Muscle of back (tissue), 11 donors: ENCODE measurements around the gene FEZF1. TPM values are rescaled to one million over a fixed set of nuclear protein-coding genes. Genes with fewer than 3 reads are reported as not detected.
A peak's percentile ranks its signal among the peaks of the same experiment; 100 is the strongest.
"Not testable (repeated sequence)": the region's sequence is repeated elsewhere in the genome, so short reads cannot be mapped to it uniquely, and the experiment has no call there.

Source experiments
- DNase-seq, 3 donors: peaks; one replicate each; pipeline versions ENCODE4 v3.0.0 to v3.0.0-alpha.2; 2013
- polyA plus RNA-seq, 10 donors: library from polyadenylated mRNA; unstranded; fragments of 120-200 nt; gene quantifications; one replicate each; pipeline ENCODE4 v1.2.1, GENCODE V29; 2013; ENCODE audit not compliant: insufficient read length in 10 of 10

FEZF1 gene
- polyA plus RNA-seq, 10 donors: 0.15 to 0.51 TPM; not detected in 8

DNA sequence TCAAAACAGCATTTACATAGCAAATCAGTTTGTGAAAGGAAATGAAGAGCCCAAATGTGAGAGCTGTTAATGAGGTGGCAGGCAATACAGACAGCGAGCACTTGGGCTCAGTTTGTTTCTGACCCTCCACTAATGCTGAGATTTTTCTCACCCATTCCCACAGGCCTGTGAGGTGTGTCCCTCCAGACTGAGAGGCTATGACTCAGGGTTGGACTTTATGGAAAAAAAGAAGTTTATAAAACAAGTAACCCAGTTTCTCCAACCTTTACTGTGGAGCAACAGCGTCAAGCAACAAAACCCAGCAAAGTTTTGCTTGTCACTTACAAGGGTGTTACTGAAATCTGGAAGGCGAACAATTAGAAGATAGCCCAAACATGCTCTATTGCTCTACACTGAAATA is 4.9 kb upstream of the FEZF1 start:
- DNase-seq: peak in 1 of 3 donors; percentile 27

DNA sequence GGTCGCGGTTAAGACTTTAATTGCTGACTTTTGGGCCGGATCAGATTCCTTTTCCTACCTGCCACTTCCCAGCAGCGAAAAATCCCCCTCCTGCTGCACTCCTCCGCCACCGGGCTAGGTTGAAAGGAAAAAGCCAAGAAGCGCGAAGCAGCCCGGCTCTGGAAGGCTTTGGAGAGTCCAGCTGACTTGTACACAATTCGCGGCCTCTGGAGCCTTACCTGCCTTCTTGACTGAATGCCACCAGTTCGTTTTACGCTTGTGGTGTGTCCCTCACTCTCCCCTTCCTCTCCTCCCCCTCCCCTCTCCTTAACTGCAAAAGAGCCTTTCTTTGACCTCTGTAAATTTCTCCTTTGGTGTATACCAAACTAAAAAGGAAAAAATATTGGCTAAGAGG is 2.7 kb upstream of the FEZF1 start:
- peak in 1 of 3 donors; percentile 29 for DNase-seq

DNA sequence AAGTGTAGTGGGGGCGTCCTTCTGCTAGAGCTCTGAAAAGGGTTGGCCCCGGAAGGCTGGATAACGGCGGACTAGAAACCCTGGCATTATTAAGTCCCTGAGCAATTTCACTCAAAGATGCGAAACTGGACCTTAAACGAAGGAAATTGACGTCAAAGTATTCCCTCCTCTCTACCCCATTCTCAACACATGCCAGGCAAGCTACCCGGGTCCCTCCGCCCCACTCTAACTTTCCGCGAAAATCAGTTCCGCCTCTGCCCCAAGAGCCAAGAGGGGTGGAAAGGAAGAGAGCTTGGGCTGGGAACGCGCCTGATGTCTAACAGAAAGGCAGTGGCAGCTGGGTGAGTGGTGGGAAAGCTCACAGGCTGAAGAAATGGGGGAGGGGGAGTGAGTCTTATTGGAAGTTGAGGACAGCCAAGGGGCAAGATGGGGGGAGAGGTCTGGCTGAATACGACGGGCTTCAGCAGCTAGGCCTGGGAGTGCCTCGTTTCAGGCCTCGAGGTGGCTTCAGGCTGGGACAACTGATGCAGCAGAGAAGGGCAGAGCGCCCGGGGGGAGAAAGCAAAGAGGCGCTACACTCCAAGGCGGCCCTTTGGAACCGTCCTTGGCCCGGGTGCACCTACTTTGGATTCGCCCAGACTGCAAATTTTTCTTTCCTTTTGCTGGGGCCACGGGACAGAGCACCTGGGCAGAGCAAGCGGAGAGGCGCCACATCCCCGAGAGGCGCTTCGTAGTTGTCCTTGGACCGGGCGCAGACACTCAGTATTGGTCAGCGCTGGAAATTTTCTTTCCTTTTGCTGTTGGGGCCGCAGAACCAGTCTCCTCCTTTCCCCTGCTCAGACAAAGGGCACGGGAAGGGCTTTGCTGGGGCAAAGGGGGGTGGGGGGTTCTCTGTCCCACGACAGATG is 2.0 kb upstream of the FEZF1 start:
- peak in 1 of 3 donors; percentile 26 for DNase-seq

DNA sequence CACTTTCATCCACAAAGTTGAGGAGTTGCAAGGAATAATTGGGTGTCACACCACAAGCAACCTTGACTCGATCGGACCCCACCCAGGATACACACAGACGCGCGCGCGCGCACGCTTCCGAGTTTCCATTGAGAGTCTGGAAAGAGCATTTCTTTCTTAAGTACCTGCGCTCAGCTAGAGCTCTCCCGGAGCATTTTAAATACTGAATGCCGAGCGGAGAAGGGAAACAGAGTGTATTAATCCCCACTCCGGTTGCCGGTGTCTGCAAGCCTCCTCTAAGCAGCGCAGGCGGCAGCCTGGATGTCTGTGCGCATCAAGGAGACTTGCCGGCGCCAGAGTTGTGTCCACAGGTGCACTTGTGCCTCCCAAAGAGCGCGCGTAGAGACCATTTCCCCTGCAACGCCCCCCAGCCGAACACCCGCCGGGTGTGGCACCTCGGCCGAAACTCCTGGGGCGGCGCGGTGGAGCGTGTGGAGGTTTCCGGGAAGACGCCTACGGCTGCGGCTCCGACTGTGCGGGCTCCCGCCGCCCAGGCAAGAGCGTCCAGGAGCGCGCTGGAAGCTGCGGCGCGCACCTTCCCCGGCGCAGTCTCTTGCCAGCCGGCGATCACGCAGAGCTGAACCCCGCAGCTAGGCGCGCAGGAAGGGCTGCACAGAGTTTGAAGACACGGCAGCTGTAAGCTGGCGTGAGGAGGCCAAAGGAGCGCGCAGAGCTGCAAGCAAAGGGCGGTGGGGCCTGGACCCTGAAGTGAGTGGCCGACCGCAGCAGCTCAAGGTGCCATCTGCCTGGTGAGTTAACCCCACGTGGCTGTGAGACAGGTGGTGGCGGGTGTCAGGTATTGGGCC is 1.1 kb upstream of the FEZF1 start:
- DNase-seq: peak in 1 of 3 donors; percentile 50

DNA sequence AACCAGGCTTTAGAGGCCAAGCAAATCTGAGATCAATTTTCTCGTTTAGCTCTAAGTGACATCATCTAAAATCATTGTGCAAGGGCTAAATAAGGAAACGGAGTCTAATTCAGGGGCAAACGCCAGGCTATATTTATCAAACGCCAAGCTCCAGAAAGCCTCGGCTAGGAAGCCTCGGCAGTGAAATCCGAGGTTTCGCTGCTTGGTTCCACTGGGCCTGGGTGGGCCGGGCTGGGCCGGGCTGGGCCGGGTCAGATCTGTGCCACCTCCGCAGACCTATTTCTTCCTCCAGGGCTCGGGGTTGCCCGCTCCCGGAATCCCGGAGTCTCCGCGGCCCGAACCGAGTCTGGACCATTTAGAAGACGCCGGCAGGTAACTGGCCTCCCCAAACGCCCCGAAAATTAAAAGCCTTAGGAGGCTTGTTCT is 459 bp upstream of the FEZF1 start:
- peak in 1 of 3 donors; percentile 39 for DNase-seq

DNA sequence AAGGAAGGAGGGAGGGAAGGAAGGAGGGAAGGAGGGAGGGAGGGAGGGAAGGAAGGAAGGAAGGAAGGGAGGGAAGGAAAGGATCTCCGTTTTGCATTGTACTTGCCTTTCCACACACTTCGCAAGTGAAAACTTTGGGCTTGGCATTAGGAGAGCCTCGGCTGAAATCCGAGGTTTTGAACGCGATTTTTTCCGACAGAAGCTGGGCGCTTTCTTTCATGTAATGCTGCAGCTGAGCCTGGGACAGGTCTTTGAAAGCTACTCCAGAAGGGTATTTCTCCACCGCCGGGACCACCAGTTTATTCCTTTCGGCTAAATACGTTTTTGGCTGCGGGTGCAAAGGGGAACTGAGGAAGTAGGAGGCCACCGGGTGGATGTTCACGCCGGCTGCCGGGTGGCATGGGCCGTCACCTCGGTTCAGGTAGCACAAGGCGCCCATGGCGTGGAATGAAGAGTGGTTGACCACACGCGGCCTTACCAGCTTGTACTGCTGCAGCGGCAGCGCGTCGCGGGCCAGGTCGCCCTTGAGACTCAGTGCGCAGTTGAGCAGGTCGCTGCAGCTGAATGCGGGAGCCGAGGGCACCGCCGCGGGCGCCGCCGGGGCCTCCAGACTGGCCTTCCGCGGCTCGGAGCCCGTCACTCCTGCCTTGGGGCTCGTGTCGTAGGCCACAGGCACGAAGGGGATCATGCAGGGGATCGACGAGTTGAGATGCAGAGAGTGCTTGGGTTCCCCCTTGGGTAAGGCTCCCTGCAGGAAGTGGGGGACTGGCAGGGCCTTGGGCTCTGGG is 825 bp downstream of the FEZF1 start:
- DNase-seq: peak in 1 of 3 donors; percentile 37

DNA sequence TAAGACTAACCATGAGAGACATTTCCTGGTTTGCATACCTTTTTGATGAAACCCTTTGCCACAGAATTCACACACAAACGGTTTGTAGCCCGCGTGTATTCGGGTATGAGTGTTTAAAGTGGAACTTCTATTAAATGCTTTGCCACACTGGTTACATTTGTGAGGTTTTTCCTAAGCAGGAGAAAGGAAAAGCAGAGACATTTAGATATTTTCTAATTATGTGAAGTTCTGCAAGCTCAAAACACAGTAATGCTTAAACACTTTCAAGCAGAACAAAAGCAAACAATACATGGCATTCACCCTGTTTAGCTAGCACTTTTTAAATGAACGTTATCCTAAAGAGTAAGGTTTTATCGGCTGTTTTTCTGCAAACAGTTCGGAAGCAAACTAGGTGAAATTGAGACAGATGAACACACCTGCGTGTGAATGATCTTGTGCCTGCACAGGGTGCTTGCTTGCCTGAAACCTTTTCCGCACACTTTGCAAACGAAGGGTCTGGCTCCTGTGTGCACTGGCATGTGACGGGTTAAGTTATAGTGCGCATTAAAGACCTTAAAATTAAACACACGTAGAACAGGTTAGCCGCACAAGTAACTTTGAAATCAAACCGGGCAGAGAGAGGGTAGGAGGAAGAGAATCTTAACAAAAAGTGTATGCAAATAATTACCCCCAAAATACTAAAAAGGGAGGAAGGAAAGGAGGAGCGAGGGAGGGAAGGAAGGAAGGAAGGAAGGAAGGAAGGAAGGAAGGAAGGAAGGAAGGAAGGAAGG is 1.6 kb downstream of the FEZF1 start:
- peak in 1 of 3 donors; percentile 44 for DNase-seq

DNA sequence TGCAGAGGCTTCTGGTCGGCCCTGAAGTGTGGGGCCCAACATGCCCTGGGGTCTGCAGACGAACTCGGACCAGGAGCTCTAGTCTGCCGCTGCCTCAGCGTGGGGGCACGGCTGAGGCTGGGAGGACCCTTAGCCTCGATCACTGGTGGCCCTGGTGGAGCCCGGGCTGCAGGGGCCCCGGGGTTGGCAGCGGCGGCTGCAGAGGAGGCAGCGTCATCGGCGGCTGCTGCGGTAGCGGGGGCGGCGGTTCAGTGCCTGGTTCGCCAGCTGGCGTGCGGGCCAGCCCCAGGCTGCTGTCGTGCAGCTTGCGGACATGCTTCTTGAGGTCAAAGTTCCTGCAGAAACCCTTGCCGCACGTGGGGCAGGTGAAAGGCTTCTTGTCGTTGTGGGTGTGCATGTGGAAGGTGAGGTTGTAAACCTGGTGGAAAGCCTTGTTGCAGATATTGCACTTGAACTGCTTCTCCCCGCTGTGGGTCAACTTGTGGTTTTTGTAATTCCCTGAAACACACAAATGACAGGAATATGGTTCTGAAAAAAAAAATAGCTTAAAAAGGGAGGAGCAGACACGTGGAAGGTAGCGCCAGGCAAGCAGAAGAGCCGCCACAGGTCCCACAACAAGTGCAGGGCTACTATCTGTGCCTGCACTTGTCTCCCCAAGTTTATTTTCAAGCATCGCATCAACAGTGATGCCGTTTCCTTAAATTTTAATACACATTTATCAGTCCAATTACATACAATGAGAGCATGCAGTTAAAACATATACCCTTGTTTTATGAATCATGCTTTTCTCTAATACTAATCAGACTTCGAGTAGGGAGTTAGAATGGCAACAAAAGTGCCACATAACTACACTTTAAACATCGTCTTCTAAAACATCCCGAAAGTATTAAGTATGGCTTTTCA is 2.4 kb downstream of the FEZF1 start:
- peak in 1 of 3 donors; percentile 45 for DNase-seq

DNA sequence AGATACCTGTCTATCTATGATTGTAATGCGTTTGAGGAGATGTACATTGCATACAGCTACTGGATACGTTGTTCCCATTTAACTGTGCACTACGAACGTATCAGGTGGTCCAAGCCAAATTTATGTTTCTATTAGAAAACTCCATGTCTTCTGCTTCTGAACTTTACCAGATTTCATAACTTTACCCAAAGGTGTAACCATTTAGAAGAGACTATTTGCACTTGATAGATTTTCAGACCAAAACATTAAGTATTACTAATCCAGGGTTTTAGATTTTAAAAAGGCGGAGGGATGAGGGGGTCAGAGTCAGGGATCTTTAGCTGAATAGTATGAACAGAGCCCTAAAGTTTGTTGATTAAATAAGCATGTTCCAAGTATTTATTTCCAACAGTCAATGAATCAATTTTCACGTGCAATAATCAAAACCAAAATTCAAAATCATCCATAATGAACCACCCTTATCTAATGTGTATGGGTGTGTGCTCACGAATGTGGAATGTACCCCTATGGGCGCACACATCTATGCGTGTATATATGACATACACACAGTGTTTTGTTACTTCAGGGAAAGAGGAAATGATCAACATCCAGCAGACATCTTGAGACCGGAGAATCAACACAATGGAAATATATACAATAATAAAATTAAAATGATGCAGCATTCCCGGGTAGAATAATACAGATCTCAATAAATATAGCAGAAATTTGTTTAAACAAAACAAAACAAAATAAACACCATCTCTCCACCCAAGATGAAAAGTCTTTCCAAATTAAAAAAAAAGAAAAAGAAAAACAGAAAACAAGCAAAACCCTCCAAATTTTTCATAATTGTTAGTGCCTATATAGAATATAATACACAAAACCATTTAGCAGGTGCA is 3.4 kb downstream of the FEZF1 start:
- peak in 1 of 3 donors; percentile 34 for DNase-seq

DNA sequence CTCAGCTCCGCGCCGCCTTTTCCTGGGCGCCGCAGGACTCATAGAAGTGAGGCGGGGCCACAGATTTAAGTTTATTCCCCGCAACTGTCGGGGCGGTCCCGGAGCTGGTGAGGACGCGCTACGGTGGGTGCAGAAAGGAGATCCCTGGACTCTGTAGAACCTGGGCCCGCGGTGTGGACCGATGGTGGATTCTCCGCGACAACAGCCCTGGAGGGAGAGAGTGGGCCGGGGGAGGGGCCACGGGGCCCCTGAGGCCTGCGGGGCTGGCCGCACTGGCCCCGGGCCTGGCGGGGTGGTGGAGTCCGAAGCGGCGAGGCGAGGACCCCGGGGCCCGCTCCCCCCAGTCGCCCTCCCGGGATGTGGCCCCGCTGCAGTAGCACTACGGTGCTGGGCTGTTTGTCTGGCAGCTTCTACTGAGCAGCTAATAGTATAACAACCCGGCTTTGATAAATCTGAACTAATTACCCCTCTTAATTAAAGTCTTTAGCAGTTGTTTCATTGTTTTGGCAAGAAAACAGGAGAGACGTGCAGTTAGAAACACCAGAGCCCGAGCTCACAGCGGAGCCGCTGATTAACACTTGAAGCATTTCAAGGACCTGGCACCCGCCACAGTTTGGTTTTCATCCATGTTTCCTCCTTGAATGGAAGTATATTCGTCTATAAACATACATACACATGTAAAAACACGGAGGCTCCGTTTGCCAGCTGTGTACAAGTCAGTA is 4.2 kb downstream of the FEZF1 start:
- DNase-seq: peak in 1 of 3 donors; percentile 44

DNA sequence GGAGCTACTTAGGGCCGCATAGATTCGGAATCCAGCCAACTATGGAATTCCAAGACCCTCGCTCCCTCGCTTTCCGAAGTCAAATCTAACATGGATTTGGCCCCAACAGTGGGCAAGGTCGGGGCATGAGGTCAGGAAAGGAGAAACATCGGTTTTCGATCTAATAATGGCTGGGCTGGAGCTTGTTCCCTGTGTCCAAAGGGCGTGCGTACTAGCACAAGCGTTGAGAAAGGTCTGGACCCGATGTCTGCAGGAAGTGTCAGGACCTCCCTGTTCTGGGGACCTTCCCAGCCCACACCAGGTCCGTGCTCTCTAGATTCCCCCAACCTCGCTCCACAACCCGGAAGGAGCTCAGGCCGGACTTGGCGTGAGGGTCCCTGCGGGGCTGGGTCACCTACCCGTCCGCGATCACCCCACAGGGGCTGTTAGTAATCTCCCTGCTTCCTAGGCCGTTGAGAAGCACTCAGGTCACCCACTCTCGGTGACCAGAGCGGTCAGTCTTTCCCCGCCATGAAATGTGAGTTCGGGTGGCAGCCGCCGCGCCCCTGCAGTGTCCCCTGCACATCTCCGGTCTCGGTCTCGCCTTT is 4.8 kb downstream of the FEZF1 start:
- peak in 1 of 3 donors; percentile 32 for DNase-seq

DNA sequence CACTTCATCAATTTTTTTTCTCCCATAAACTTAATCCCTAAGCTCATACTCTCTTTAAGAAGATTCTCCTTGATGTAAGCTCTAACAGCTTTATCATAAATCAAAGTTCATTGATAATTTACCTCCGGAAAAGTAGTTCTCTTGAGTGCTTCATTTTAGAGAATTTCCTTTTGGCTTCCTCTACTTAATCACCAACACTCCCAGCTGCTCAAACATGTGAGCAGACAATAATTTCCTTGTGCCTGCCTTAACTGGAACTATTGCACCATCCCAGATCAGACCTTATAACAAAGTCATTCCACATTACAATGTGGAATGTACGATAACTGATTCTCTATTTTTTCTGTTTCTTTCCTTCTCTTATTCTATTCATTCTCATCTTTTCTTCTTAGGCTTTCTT is 5.9 kb downstream of the FEZF1 start:
- no peak for DNase-seq

DNA sequence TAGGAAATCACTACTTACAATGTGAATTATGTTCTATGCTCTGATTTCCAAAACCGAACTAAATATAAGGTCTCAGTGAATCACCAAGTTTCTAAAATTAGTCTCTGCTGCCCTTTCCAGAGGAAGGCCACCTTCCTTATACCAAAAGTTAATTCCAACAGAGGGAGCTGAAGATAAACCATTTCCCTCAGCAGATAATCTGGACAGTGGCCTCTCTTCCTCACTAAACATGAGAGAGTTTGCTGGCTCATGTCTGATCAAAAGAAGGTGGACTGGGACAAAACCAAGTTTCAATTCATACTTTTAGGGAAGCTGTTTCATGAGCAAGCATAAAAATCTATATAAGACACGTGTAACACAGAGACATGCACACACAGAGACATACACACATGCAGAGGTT is 6.4 kb downstream of the FEZF1 start:
- DNase-seq: no peak

DNA sequence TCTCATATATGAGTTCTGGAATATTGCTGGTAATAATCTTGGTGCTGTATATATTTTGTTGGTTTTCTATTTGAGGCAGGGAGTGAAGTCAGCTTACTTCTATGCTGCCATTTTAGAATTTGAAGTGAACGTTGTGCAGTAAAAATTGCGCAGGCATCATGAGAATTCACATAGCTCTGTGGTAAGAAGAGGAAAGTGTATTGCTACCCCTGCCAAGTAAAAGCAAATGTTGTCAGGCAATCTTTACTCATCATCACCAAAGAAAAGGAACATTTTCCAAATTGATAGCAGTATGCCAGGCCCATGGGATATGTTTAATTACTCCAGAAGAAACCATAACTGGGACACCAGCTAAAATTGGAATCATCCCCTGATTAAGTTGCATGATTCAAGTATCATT is 13.4 kb downstream of the FEZF1 start:
- no peak for DNase-seq

DNA sequence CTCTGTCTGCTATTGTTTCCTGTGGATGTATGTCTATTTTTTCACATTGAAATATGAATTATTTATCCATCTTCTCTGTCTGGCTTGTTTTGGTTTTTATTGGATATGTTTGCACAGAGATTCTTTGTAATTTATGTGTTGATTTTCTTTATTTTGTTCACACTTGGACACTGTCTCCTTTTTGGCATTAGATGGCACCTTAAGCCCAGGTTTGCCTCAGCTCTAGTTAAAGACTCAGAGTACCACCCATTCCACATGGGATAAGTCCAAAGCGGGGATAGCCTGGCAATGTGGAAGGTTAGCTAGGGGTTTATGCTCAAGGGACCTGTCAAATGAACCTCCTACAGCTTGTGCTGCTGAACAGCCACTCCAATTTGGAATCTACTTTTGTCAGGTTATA is 14.1 kb downstream of the FEZF1 start:
- DNase-seq: no peak

DNA sequence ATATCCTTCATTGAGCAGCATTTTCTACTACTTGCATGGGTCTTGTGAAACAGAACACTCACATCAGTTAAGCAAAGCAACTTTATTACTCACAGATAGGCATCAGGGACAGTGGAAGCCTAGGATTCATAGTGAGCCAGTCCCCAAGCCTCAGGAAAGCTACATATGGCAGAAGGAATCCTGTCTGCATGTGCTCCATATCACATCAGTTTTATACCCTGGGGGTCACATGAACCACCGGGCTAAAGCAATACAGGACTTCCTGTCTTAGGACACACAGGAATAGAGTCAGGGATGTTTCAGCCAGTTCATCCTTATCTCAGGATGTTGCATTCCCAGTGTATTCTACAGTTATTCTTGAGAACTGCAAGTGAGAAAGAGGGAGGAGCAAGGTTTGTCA is 15.1 kb downstream of the FEZF1 start:
- DNase-seq: no peak

DNA sequence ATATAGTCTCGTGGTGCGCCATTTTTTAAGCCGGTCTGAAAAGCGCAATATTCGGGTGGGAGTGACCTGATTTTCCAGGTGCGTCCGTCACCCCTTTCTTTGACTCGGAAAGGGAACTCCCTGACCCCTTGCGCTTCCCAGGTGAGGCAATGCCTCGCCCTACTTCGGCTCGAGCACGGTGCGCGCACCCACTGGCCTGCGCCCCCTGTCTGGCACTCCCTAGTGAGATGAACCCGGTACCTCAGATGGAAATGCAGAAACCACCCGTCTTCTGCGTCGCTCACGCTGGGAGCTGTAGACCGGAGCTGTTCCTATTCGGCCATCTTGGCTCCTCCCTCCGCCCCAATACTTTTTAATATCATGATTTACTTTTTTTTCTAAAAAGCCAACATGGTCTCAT is 19.9 kb downstream of the FEZF1 start:
- not testable (repeated sequence) for DNase-seq

DNA sequence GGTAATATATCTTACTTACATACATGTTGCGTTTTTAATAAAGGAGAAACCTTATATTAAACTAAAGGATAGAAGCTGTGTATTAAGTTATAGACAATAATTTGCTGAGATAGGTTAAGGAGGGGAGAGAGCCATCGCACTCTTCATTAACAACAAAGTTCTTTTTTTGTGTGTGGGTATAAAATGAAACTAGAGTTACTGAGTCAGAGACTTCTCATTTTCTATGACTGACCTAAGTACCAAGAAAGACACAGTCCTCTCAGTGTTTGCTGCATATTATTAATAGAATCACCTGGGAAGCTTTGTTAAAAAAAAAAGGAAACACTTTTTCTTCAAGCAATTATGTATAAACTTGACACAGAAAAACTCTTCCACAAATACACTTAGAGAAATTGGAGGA is 31.4 kb downstream of the FEZF1 start:
- DNase-seq: no peak
